VCaP (cell line): ENCODE data around the gene MAN1C1.

Source experiments
- H3K27ac ChIP-seq: fragments of 450-650 bp; 2 replicates; pipeline ENCODE4 v1.5.1; 2017
- TF ChIP-seq, protein P1 (sequence below): fragments of 450-650 bp; conservative IDR thresholded peaks from 2 replicates; pipeline ENCODE4 v1.5.1; 2017; ENCODE audit warnings: mild to moderate bottlenecking, moderate library complexity

Gene MAN1C1

DNA sequence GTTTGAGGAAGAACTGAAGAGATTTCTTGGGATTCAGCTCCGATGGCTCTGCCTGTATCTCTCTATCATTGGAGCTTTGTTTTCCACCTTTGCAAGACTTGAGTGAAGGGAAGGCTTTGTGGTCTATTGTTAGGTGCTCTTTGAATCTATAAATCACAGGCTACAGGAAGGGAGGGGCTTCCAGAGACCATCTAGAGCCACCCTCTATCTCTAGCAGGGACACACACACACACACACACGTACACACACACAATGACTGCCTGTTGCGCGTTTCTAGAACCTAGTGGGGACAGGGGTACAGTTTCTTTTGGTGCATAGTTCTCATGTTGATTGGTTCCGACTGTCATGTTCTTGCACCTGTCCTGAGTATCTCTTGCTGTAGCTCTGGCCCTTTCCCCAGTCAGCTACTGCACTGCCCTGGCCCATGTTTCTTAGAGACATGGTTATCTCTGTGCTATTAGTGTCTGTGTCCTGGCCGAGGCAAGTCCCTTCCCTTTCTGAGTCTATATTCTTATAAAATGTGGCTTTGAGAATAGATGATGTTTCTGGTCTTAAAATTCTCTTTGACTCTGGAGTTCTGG is 60.7 kb downstream of the MAN1C1 start:
- TF ChIP-seq, protein P1, sequence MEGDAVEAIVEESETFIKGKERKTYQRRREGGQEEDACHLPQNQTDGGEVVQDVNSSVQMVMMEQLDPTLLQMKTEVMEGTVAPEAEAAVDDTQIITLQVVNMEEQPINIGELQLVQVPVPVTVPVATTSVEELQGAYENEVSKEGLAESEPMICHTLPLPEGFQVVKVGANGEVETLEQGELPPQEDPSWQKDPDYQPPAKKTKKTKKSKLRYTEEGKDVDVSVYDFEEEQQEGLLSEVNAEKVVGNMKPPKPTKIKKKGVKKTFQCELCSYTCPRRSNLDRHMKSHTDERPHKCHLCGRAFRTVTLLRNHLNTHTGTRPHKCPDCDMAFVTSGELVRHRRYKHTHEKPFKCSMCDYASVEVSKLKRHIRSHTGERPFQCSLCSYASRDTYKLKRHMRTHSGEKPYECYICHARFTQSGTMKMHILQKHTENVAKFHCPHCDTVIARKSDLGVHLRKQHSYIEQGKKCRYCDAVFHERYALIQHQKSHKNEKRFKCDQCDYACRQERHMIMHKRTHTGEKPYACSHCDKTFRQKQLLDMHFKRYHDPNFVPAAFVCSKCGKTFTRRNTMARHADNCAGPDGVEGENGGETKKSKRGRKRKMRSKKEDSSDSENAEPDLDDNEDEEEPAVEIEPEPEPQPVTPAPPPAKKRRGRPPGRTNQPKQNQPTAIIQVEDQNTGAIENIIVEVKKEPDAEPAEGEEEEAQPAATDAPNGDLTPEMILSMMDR, result no peak
- H3K27ac ChIP-seq, result no peak overlapping the region

DNA sequence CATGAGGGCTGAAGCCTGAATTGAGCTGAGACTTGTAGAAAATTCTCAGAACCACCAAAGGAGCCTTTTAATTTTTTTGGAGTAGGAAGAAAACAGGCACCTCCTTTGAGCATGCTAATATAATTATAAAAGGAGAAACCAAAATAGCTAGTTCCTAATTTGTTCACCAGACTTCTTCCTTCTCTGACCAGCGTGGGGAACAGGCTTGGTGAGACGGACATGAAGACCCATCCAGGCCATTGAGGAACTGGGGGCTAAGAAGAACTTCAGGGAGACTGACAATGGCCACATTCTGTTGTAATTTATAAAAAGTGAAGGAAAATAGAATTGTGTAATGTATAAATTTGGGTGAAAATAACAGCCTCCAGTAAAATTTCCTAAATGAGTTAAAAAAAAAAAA is 62.6 kb downstream of the MAN1C1 start:
- TF ChIP-seq, protein P1, result no peak
- no peak overlapping the region for H3K27ac ChIP-seq

DNA sequence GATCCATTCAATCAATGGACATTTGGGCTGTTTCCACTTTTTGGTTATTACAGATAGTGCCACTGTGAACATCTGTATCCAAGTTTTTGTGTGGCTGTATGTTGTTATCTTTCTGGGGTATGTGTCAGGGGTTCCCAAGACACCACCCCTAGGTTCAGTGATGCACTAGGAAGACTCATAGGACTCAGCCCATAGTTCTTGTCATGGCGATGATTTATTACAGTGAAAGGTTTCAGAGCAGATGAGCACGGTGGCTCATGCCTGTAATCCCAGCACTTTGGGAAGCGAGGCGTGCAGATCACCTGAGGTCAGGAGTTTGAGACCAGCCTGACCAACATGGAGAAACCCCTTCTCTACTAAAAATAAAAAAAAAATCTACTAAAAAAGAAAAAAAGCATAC is 64.1 kb downstream of the MAN1C1 start:
- H3K27ac ChIP-seq, result no peak overlapping the region
- TF ChIP-seq, protein P1, result no peak

DNA sequence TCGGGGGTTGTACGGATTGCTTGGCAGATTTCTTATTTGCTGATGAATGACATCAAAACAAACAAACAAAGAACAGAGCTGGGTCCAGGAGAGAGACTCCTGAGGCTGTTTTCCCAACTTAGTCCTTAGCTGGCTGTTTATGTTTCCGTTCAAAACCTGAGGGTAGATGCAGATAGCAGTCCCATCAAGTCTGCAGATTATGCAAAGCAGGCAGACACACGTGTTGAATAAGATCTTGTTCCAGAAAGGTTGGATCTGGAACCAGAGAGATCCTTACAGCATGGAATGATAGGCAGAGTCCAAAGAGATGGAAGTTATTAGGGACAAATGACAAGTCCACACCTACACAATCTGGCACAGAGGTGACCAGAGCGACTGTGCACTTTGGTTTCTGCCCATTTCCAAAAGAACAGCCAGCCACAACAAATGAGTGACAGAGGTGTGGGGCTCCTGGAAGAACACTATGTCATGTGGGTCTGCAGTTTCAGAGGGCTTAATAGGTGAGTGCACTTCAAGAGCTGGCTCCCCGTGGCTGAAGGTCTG is 65.5 kb downstream of the MAN1C1 start:
- TF ChIP-seq, protein P1, result no peak
- no peak overlapping the region for H3K27ac ChIP-seq

DNA sequence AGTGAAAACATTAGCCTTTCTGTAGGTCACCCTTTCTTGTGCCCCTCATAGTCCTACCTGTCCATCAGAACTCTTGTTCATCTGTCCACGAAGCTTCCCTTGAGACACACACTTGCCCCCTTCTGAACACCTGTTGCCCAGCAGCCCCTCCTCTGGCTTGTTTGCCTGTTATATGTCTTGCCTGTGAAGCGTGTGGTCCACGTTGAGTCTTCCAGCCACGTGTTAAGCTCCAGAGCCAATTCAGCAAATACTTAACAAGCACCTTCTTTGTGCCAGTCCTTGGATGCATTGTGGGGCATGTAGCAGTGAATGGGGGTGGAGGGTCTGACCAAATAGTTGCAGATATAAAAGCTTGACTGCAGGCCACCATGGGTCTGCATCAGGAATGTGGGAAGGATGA is 66.6 kb downstream of the MAN1C1 start:
- H3K27ac ChIP-seq, result no peak overlapping the region
- TF ChIP-seq, protein P1, result no peak

DNA sequence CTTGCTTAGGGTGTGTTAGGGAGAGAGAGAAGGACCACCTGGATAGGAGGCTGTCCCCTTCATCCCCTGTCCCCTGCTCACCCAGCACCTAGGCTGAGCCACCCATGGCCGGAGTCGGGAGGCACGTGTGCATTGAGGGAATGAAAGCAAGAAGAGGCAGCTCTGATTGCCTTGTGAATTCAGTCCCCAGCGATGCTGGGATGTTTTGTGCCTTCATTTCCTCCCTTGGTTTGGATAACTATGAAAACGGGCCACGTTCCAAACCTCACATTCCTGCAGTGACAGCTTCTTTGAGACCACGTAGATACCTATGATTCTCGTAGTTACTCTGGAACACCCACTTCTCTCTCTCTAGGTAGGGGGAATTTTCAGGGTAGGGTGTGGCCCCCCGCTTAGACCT is 67.1 kb downstream of the MAN1C1 start:
- no peak overlapping the region for H3K27ac ChIP-seq
- TF ChIP-seq, protein P1, result no peak

DNA sequence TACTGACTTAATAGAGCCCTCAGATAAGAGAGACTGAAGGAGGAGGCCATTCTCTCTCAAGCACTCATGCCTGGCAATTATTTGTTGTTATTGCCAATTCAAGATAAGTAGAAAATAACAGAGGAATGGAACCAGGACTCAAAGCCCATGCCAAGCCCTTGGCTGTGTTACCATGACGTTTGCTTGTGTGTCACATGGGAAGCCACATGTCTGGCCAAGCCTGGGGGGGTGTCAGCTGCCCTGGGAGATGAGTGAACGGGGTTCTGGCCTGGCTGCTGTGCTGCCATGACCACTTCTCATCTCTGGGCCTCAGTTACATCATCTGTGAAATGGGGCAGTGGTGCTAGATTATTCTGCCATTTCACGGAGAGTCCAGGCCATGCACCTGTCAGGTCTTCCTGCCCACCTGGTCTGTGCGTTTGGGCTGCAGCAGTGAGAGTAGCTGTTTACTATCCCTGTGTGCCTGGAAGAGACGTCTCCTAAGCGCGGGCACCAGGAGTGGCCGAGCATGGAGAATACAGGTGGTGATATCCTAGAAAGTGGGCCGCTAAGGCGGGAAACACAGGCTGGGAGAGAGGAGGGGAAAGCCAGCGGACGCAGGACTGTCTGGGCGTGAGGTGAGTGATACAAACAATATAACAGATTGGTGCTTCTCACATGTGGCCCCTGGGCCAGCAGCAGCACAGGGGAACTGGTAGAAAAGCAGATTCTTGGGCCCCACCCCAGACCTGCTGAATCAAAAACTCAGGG is 67.8 kb downstream of the MAN1C1 start:
- no peak overlapping the region for H3K27ac ChIP-seq
- TF ChIP-seq, protein P1, result no peak
